Bronchial epithelial cell (primary cell): ENCODE data around the gene EML4. TPM values are rescaled to one million over a fixed set of nuclear protein-coding genes. Genes with fewer than 3 reads are reported as not detected.
A peak's percentile ranks its signal among the peaks of the same experiment; 100 is the strongest.

Source experiments
- DNase-seq: peaks from one replicate; pipeline ENCODE4 v3.0.0-alpha.2; 2010; ENCODE audit warnings: low read depth
- FAIRE-seq: peaks from 2 replicates; lab custom pipeline; 2011; peaks lifted over from hg19 to GRCh38; lab: Jason Lieb, UNC
- H3K27me3 ChIP-seq: 2 replicates; pipeline ENCODE4 v1.5.1; 2011; ENCODE audit warnings: low read length; ENCODE audit not compliant: control insufficient read depth, insufficient read depth
- H3K36me3 ChIP-seq: 2 replicates; pipeline ENCODE4 v1.5.1; 2011; ENCODE audit warnings: low read length; ENCODE audit not compliant: control insufficient read depth, insufficient read depth
- H3K4me3 ChIP-seq: 2 replicates; pipeline ENCODE4 v1.5.1; 2011; ENCODE audit warnings: mild to moderate bottlenecking, low read depth, low read length, control low read depth
- CTCF ChIP-seq: IDR thresholded peaks from 2 replicates; pipeline ENCODE4 v1.5.1; 2011; ENCODE audit warnings: mild to moderate bottlenecking, moderate library complexity, low read length, control low read depth, inconsistent platforms; ENCODE audit not compliant: insufficient read depth, severe bottlenecking
- total RNA-seq: library from RNA; depleted of rRNA; stranded (reverse); fragments of >200 nt; gene quantifications from 2 replicates; pipeline ENCODE4 v1.2.1, GENCODE V29; 2014

EML4 gene
- total RNA-seq, 1 donor from 2014 or later, result 26.3 TPM

GRCh38 chr2:42168459-42169099, 574 bp upstream of the EML4 start:
- H3K27me3 ChIP-seq, result no peaks in the 10 kb centered on the region
- FAIRE-seq, result no peak
- H3K4me3 ChIP-seq, result no peak overlapping the region
- no peak for DNase-seq
- no peaks in the 10 kb centered on the region for H3K36me3 ChIP-seq
- TF ChIP-seq CTCF, result no peak

GRCh38 chr2:42169874-42170521, 845 bp downstream of the EML4 start:
- no peak for DNase-seq
- Histone ChIP-seq H3K4me3 (peak overlapping the region; percentile 89), H3K36me3 (no peaks in the 10 kb centered on the region), H3K27me3 (no peaks in the 10 kb centered on the region)
- TF ChIP-seq CTCF, result no peak
- no peak for FAIRE-seq

GRCh38 chr2:42170619-42171395, 1.7 kb downstream of the EML4 start:
- H3K4me3 ChIP-seq, result peak overlapping the region; percentile 89
- DNase-seq, result no peak
- FAIRE-seq, result no peak
- TF ChIP-seq CTCF, result no peak
- no peaks in the 10 kb centered on the region for H3K27me3 ChIP-seq
- H3K36me3 ChIP-seq, result no peaks in the 10 kb centered on the region

DNA sequence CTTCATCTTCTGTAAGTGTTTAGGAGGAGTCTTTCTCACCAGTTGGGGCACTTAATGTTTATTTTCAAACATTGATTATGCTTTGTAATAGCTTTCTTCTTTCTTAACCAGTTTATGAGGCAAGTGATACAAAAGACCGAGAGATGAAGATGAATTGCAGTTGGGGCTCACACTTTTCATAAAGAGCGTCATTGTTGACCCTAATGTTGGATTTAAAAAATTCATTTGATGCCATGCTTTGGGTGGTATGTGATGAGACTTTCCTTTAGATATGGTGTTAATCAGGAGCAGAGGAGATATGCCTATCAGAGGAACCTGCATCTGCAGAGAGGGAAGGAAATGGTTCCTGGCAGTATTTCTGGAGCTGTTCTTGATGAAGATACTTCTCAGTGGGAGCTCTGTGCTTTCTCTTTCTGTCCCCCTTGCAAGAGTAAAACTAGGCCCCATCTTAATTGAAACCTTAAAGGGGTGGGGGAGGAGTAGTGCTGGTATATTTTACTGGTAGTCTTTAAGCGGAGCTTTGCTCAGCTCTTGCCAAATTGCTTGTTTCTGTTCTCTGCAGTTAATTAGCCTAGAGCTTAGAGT, 2.3 kb downstream of the EML4 start:
- DNase-seq (no peak), FAIRE-seq (no peak)
- H3K36me3 ChIP-seq, result no peaks in the 10 kb centered on the region
- no peaks in the 10 kb centered on the region for H3K27me3 ChIP-seq
- no peak overlapping the region for H3K4me3 ChIP-seq
- no peak for TF ChIP-seq CTCF

GRCh38 chr2:42172020-42172419, 2.9 kb downstream of the EML4 start:
- Histone ChIP-seq H3K4me3 (no peak overlapping the region), H3K27me3 (no peaks in the 10 kb centered on the region), H3K36me3 (no peaks in the 10 kb centered on the region)
- TF ChIP-seq CTCF, result no peak
- FAIRE-seq (no peak), DNase-seq (no peak)
